Liver (tissue), 2 donors: Measurements from ENCODE around the gene PRR36.

Source experiments
- CTCF ChIP-seq: fragments of 150-350 bp; IDR thresholded peaks from 2 replicates; pipeline ENCODE4 v1.5.1; 2017; ENCODE audit warnings: improper control_type of control experiment, low read depth, low read length; ENCODE audit not compliant: missing input control
- YY1 ChIP-seq: IDR thresholded peaks from 2 replicates; pipeline ENCODE4 v1.6.1; 2016; ENCODE audit warnings: antibody characterized with exemption, mild to moderate bottlenecking
- donor health status: healthy.

GRCh38 chr19:7907122-7907521 lies 32.9 kb upstream of the PRR36 start:
- TF ChIP-seq CTCF = no peak
- no peak for TF ChIP-seq YY1
